Vagina (tissue), 2 donors: ENCODE measurements around the gene CNOT4.

Source experiments
- CTCF ChIP-seq, 3 experiments: fragments of 450-650 bp in 2 of 3; fragments of 200-600 bp in 1 of 3; sonication (generic) in 1 of 3; IDR thresholded peaks; one replicate each; pipeline ENCODE4 v1.5.1; 2017 to 2019; ENCODE audit warnings: antibody characterized with exemption in 3 of 3, mild to moderate bottlenecking in 2 of 3, moderate library complexity in 2 of 3
- POLR2A ChIP-seq, 2 donors: fragments of 450-650 bp; IDR thresholded peaks; one replicate each; pipeline ENCODE4 v1.6.1; 2017; ENCODE audit warnings: antibody characterized with exemption in 2 of 2, mild to moderate bottlenecking in 2 of 2, moderate library complexity in 2 of 2

- TF ChIP-seq CTCF (IDR thresholded peaks at IDR 0.05) (no peak), POLR2A (IDR thresholded peaks at IDR 0.05) (no peak)
Measured at GRCh38 chr7:135501402-135501801, 8.5 kb downstream of the CNOT4 start.
